Skin of body (tissue), 3 donors: Measurements from ENCODE around the gene CWF19L1. TPM values are rescaled to one million over a fixed set of nuclear protein-coding genes. Genes with fewer than 3 reads are reported as not detected.
A peak's percentile ranks its signal among the peaks of the same experiment; 100 is the strongest.

ENCODE experiments used
- DNase-seq: peaks from one replicate; lab custom pipeline; 2025; lab: John Stamatoyannopoulos, UW
- small RNA-seq: library from RNA; depleted of rRNA; stranded (forward); fragments of <200 nt; gene quantifications from one replicate; pipeline ENCODE3, GENCODE V24; 2014; ENCODE audit warnings: low replicate concordance
- total RNA-seq: library from RNA; depleted of rRNA; stranded (reverse); fragments of >200 nt; gene quantifications from one replicate; pipeline ENCODE4 v1.2.3, GENCODE V29; 2014

The CWF19L1 gene
- total RNA-seq, 1 donor from 2014 or later = 22.8 TPM

GRCh38 chr10:100182908-100183307 lies 84.5 kb downstream of the CWF19L1 start:
- DNase-seq = no peak

Small RNA genes within 50 kb of the gene (small RNA-seq; reads per million reads assigned to genes)
- gene RNU6-422P = not detected
- 55.2 reads per million, percentile 95 among the genes with 10 or more reads in this experiment for gene SNORA12

Other genes with a start within 250 kb of the CWF19L1 start
- not detected for gene CPN1, start 185.8 kb downstream of the CWF19L1 start, total RNA-seq
- gene ERLIN1, start 81.6 kb downstream of the CWF19L1 start, total RNA-seq = 33.8 TPM
- 15.7 TPM for gene CHUK, start 38.0 kb downstream of the CWF19L1 start, total RNA-seq
- 32.4 TPM for gene BLOC1S2, start 19.0 kb upstream of the CWF19L1 start, total RNA-seq
- gene PKD2L1, start 62.6 kb upstream of the CWF19L1 start, total RNA-seq = not detected
- gene SCD, start 79.6 kb upstream of the CWF19L1 start, total RNA-seq = 908 TPM
- not detected for gene WNT8B, start 195.4 kb upstream of the CWF19L1 start, total RNA-seq